ENCODE measurements around the gene MTNR1B.

The MTNR1B gene

GRCh38 chr11:92993004-92993403, 23.6 kb downstream of the MTNR1B start:
- no peak for TF ChIP-seq CTCF (IDR thresholded peaks at IDR 0.05; ENCODE audit: low read depth, low read length)

GRCh38 chr11:93000511-93001476, 31.3 kb downstream of the MTNR1B start:
- DNase-seq (ENCODE audit: extremely low read depth, low read depth) = peak; percentile 70
- no peak for TF ChIP-seq CTCF (IDR thresholded peaks at IDR 0.05; ENCODE audit: low read depth, low read length)

More at GRCh38 chr11:92993004-92993403, 23.6 kb downstream of the MTNR1B start:
- DNase-seq (ENCODE audit: extremely low read depth, low read depth) = no peak

GRCh38 chr11:93001806-93002205, 32.4 kb downstream of the MTNR1B start:
- no peak for TF ChIP-seq CTCF (IDR thresholded peaks at IDR 0.05; ENCODE audit: low read depth, low read length)
- DNase-seq (ENCODE audit: extremely low read depth, low read depth) = no peak

GRCh38 chr11:93002380-93002779, 32.9 kb downstream of the MTNR1B start:
- TF ChIP-seq CTCF (IDR thresholded peaks at IDR 0.05; ENCODE audit: low read depth, low read length) = no peak
- DNase-seq (ENCODE audit: extremely low read depth, low read depth) = no peak

GRCh38 chr11:93005239-93005638, 35.8 kb downstream of the MTNR1B start:
- DNase-seq (ENCODE audit: extremely low read depth, low read depth) = no peak
- no peak for TF ChIP-seq CTCF (IDR thresholded peaks at IDR 0.05; ENCODE audit: low read depth, low read length)

- no peak for DNase-seq (ENCODE audit: extremely low read depth, low read depth)
- TF ChIP-seq CTCF (IDR thresholded peaks at IDR 0.05; ENCODE audit: low read depth, low read length) = no peak
These were observed 44.2 kb downstream of the MTNR1B start for GRCh38 chr11:93013646-93014045.

GRCh38 chr11:93016595-93016994, 47.1 kb downstream of the MTNR1B start:
- TF ChIP-seq CTCF (IDR thresholded peaks at IDR 0.05; ENCODE audit: low read depth, low read length) = no peak
- DNase-seq (ENCODE audit: extremely low read depth, low read depth) = no peak
